Smooth muscle cell of the brain vasculature (primary cell): ENCODE data around the gene LAMA1.

ENCODE experiments used
- DNase-seq: peaks from one replicate; pipeline ENCODE4 v3.0.0-alpha.2; 2012; ENCODE audit warnings: low read depth, low spot score

LAMA1 gene

DNA sequence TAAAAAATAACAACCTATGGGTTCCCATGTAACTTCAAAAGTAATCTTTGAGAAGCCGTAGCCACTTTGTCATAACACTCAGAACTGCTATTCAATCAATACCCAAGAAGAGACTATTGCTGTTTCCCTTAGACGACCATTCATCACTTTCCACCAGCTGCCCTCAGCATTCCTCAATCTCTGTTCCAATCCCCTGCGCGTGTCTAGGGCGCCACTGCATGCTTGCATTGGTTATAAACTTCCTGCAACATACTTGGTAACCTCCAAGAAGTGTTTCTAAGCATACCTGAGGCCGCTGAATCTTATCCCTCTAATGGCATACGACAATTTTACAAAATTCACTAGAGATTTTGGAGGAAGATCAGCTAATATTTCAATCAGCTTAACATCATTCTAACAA, 134.2 kb downstream of the LAMA1 start:
- DNase-seq, result no peak

DNA sequence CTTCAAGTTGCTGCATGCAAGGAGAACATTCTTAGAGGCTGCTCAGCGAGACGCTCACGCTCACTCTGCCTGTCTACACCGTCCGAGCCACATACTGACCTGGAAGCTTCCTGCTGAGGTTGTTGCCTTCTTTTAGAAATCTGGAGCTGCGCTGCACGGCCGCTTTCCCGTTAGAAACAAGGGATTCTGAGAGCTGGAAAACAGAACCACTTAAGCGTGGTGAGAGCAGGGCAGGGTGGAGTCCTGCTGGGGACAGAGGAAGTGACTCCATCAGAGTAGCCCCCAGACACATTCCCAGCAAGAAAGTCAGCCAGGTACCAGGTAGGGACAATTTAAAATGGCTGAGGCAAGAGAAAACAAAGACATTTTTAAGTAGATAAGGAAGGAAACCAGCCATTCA, 135.2 kb downstream of the LAMA1 start:
- no peak for DNase-seq

DNA sequence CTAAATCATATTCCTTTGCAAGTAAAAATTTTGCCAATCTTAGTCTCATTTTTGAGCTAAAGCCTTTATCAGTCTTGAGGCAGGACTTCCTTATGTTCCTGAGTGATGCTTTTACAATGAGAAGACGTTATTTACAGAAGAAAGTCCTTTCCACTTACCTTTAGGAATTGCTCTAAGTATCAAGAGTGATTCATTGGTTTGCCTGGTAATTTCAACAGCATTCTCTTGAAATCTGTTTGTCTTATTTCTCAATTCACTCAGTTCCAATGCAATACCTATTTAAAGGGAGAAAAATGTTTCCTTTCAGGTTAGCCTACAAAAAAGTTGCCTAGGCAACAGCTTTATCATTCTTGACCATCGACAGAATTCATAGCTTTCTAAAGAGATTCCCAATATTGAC, 137.2 kb downstream of the LAMA1 start:
- no peak for DNase-seq

DNA sequence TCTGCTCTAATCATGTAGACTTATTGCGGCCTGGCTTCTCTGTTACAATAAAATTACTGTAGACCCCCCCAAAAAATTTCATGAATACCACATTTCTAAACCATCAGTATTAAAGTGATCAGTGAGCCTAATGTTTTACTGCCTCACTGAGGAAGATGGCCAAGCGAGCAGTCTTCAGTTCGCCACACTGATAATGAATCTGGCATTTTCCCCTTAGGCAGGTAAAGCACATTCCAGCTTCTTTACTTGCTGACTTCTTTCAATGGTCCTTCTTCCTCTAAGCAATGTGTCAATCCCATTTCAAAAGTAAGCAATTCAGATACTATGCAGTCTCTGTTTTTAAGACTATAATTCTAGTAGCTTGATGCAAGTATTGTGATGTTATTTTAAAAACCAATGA, 137.6 kb downstream of the LAMA1 start:
- DNase-seq, result no peak

DNA sequence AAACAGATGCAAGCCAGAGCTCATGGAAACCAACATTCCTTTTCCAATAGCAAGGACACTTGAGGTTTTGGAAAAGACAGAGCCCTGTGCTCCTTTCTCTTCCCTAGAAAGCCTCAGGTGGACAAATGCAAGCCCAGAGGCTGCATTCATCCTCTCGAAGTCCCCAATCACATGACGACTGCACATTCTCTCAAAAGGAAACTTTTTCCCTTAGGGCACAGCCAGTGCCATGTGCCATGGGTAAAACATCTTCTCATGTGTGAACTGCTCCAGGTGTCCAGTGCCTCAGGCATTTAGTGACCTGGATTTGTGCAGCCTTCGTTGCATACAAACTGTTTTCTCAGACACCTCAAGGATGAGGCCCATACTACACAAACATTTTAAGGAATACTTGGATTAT, 140.7 kb downstream of the LAMA1 start:
- no peak for DNase-seq

DNA sequence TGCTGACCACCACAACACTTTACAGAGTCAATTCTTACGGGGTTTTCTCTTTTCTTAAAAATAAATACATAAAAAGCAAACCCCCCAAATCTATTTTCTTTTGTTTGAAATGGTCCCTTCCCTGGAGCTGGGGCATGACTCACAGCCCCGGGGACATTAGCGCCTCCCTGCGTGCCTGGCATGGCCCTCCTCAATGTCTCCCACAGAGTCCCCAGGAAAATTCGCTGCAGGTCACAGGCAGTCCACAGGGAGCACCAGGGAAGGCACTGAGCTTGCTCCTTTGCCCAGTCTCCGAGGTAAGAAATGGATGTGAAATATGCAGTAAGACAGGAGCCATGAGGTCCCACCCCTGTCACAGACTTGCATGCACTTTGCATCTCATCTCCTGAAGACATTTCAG, 142.5 kb downstream of the LAMA1 start:
- no peak for DNase-seq

DNA sequence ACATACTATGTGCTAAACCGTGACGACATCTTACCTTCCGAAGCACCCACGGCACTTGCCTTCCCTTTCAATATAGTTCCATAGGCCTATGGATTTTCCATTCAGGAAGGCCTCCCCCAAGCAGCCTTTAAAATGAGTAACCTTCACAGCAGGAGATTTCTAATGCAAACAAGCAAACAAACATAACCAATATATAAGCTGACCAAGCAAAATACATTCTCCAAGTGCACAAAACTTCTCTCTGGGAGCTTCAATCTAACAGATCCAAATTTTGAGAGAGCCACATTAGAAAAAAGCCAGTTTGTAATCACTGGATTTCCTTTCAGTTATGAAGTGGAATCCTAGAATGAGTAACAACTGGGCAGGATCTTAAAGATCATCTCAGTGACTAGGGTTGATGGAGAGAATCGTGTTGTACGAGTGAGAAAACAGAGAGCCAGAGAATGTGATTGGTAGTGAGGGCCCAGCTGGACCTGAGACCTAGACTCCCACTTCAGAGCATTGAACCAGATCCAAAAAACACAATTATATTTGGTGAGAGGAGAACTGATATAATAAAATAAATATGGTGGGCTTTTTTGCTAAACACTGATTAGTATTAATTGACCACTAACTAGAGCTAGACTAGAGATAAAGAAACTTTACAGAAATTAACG, 145.6 kb downstream of the LAMA1 start:
- DNase-seq, result no peak

DNA sequence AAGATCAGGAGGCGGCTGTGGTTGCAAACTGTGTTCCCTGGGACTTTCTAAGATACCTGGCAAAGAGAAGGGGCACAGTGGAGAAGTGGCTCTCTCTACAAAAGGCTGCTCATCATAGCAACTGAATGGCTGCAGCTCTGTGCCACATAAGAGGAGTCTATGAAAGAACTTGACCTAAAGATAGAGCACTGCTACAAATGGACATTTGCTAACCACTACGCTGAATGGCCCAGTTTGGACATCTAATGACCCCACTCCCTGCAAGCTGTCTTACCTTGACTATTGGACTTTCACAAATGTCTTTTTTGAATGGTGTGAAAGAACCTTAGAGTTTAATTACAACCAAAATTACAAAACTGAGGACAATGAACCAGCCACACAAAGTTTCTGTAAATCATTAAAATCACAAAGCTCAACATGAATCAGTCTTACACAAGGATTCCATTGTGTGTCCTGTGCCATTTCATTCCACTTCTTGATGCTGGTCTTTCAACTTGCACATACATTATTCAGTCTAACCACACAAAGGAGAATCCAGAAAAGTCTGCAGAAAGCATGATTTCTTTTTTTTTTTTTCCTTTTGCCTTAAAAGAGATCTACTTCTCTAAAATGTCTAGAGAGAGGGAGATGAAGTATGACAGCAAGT, 154.0 kb downstream of the LAMA1 start:
- DNase-seq, result no peak

DNA sequence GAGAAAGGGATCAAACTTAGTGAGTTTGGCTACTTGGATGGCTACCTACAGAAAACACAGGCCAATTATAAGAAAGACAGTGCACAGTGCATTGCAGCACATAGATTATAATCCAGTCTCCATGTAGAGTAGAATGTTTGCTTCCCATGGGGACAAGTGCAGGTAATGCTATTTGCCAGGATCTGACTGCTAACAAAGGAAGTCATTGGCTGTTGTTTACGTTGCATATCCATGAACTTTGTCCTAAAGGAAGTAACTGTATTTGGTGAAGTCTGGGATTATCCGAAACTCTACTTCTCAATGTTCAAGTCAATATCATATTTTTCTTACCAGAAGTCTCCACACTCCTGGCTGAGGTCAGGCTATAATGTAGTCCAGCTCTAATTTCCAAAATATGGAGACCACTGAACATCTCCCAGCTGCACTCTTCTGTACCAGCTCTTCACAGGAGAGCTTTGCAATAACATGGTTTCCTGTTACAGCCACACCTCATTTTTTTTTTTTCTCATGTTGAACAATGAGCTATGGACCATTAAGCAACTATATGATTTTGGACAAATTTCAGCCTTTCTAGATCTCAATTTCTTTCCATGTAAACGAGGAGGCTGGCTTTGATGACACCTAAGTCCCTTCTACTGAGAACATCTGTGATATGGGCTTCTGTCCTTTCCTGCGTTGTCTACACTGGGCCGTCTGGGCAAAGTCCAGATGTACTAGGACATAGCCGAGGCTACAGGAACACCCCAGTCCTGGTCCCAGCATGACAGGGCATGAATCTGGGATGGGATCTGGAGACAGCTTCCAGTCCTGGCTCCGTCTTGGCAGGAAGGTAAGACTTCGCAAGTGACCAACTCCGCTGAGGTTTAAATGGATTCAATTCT, 154.8 kb downstream of the LAMA1 start:
- DNase-seq, result no peak

DNA sequence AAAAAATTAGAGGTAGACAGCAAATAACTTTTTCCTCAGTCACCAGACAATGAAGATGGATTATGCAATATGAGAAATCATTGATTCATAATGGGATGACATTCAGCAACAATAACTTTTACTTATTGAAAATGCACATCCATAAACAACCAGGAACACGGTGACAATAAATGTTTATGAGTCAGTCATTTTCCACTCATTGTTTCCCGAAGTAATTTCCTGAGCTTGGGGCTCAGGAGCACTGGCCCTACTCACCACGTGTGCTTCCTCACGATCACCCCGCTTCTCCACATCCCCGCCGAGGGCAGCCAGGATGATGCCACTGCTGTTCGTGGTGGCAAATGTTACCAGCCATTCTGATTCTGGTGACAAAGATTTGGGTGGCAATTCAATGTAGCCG, 156.3 kb downstream of the LAMA1 start:
- DNase-seq, result no peak

DNA sequence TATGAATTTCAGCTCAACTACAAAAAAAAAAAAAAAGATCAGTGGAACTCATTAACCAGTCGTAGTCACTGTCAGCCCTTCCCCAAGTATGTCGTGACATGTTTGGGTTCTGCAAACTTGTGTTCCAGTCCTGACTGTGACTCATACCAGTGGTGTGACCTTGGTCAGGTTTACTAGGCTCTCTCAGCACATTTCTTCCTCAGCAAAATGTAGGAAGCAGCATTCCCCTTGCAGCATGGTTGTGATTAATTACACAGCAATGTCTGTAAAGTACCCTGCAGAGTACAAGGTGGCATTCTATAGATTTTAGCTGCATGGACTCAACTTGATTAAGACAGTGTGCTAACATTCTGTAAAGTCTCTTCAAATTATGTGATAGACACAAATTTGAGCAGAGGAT, 156.9 kb downstream of the LAMA1 start:
- DNase-seq, result no peak

DNA sequence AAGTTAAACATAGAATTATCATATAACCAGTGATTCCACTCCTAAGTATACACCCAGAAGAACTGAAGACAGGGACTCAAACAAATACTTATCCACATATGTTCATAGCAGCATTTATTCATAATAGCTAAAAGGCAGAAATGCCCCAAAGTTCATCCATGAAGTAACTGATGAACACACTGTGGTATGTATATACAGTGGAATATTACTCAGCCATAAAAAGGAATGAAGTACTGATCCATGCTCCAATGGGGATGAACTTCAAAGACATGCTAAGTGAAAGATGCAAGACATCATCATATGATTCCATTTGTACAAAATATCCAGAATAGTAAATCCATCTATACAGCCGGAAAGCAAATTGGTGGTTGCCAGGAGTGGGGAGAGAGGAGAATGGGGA, 157.5 kb downstream of the LAMA1 start:
- DNase-seq, result no peak

DNA sequence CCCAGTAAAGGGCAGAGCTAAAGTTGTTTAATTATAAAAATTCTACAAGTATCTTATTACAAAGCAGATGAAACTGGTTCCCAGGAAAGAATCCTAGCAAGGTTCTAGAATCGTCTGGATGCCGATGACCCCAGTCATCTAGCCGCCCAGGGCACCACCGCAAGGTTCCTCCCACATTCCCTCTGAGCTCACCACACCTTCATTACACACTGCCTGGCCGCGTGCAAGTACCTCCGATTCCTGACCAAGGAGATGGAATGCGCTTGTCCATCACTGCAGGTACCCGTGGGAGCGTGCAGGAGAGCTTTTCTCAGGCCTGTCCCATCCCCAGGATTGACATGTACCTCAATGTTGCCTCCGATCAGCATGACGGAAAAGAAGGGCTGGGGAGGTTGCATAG, 158.5 kb downstream of the LAMA1 start:
- DNase-seq, result no peak

DNA sequence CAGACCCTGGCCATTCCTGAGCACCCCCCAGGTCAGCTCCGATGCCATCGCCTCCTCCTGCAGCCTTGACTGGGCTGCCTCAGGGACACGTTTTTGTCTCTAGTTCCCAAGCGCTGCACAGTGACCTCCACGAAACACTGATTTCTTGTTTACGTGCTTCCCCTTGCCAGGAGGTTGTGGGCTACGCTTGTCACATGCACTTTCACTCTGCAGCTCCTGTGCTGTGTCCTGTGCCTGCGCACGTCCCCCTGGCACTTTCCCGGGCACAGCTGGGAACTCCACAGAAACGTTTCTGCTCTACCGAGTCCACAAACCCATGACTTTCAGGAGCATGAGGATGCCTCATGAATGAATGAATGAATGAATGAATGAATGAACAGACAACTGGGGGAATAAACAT, 160.6 kb downstream of the LAMA1 start:
- no peak for DNase-seq

DNA sequence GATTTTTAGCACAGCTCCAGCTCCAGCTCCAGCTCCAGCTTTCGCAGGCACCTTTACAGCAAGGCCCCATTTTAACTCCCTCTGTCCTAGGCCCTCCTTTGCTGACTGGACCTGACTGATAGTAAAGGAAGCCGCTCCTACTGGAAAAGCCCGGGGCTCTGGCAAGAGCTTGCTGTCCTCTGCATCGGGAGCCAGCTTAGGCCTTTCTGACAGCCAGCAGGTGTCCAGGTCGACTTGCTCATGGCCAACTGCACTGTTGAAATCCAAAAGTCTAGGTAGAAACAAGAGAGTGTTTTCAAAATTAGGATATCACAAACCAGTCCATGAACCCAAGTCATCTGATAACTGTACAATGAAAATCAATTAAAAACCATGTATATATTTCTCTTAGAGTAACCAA, 161.1 kb downstream of the LAMA1 start:
- no peak for DNase-seq

DNA sequence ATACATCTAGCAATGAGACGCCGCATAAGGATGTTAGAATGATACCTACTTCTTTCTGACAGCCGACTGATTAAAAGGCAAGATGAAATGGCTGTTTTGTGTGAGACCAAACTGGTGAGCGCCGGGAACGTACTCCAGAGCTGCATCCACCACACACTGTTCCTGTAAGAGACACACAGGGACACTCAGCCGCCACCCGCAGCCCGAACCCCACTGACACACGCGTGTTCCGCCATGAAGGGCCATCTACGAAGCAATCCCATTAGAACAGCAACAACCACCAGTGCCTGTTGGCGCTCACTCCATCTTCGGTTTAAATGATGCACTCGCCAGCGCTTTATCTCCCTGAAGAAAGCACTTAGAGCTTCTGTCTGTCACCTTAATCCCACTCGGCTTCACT, 162.3 kb downstream of the LAMA1 start:
- no peak for DNase-seq

DNA sequence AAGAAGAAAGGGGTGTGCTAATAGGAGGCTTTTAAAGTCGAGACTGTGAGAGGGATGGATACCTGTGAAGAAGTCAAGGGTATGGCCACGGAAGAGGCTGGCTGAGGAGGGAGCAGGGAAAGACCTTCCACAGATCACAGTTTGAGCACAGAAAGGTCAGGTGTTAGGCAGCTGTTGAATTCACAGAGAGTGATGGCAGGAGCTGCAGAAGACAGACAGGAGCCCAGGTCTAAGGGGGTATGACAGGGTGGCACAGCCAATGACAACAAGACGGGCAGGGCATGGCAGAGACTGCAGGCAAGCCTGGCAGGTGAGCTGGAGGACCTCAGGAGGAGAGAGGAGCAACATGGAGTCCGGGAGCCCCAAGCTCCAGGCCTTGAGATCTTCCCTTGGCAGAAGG, 163.1 kb downstream of the LAMA1 start:
- no peak for DNase-seq

DNA sequence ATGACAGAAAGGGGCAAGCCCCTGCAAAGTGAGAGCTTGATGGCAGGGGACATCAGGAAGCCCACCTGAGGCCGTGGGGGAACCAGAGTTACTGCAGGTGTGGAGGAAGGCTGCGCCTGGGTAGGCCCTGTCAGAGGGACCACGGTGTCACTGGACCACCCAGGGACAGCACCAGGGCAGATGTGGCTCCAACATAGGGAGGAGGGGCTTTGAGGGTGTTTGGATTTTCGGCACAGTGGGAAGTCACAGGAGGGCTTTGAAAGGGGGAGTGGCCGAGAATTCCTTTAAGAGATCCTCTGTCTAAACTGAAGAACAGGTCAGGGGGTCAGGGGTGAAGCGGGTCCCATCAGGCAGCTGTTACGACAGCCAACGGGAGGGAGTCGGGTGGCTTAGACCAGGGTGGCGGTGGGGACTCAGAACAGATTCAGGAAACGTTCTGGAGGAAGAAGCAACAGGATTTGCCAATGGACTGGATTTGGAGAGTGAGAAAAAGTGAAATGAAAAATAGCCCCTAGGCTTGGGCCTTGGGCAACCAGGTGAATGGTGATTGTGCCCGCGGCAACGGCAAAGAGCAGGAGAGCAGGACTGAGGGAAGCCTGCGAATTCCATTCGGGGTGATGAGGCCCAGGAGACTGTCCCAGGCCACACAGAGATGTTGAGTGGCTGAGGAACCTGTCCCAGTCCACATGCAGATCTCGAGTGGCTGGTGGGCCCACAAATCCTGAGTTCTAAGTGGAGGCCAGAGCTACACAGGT, 166.1 kb downstream of the LAMA1 start:
- DNase-seq, result no peak

DNA sequence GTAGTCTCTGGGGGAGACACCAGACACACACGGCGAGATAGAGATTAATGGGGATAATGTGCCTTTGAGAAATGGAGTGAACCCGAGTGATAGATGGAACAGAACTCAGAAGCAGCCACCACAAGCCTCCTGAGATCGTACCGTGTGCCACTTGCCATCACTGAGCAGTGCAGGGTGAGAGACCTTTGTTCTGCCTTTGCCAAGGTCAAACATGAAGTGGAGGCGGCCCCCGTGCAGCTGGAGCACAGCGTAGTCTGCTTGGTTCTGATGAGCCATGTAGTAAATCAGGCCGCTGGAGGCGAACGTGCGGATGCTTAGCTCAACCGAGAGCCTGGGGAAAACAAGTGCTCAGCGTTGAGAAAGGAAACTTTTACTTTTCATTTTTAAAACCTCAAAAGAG, 167.0 kb downstream of the LAMA1 start:
- no peak for DNase-seq

DNA sequence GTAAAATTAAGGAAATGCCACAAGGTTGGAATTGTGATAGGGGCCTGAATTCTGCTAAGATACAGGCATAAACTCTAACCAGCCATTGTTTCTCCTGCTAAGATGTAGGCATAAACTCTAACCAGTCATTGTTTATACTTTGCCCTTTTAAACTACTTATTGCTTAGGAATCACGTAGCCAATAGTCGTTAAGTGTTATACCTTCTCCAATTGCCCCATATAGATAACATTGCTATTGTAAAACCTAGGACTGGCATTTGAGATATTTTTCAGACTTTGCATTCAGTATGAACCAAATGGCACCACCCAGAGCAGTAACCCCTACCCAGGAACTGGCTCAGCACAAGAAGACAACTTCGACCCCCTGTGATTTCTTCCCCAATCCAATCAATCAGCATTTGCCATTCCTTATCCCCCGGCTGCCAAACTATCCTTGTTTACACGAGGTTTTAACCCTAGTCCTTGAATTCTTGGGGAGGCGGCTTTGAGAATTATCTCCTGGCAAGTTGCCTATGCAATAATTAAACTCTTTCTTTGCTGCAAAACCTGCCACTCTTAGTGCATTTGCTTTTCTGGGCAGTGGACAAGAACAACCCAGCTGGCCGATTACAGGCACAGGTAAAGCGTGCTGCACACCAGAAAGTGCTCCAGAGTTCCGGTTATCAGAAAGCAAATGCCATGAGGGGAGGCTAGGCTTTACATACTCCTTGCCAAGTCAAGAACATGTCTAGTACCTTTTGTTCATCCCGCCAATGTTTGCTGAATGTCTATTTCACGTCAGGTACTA, 167.6 kb downstream of the LAMA1 start:
- DNase-seq, result no peak

DNA sequence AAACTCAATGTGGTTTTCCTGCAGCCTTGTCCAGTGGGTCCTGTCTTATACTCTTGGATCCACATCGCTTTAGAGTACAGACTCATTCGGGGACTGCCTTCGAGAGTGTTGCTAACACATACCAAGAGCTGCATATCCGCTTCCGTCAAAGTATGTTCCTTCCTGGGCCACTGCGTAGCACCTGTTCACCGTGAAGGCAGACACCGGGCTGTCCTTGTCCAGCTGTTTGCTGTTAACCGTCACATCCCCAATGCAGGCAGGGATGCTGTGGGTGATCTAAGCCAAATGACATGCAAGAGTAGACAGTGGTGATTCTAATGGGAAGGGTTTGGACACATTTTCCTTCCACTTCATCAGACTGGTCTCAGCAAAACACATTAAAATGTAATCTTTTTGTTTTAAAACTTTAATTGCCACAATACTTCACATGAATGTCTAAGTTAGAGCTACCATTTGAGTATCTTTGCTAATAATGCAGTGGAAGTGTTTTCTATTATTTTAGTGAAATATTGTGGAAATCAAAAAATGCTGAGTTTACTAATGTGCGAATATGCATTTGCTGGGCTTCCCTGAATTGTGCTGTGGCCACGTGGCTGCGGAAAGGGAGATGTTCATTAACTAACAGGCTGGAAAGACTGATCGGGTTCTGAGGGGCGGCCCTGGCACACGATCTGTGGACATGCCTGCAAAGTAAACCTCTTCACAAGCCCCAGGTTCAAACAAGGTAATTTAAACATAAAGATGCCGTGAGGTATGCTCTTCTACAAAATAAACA, 169.1 kb downstream of the LAMA1 start:
- no peak for DNase-seq
